G401.6 (cell line): ENCODE data around the gene OR7A5.
"Not testable (repeated sequence)": the region's sequence is repeated elsewhere in the genome, so short reads cannot be mapped to it uniquely, and the experiment has no call there.

Source experiments
- FAIRE-seq: peaks from 2 replicates; lab custom pipeline; 2012; peaks lifted over from hg19 to GRCh38; lab: Jason Lieb, UNC

The OR7A5 gene

GRCh38 chr19:14784730-14785101, 50.3 kb downstream of the OR7A5 start:
- not testable (repeated sequence) for FAIRE-seq

GRCh38 chr19:14783410-14783998, 51.5 kb downstream of the OR7A5 start:
- not testable (repeated sequence) for FAIRE-seq

- no peak for FAIRE-seq
Observed at GRCh38 chr19:14782626-14783409, 52.2 kb downstream of the OR7A5 start.

- not testable (repeated sequence) for FAIRE-seq
Observed at GRCh38 chr19:14781713-14782536, 53.1 kb downstream of the OR7A5 start.

GRCh38 chr19:14780622-14781225, 54.3 kb downstream of the OR7A5 start:
- not testable (repeated sequence) for FAIRE-seq

GRCh38 chr19:14779151-14779550, 55.8 kb downstream of the OR7A5 start:
- no peak for FAIRE-seq

- FAIRE-seq = not testable (repeated sequence)
Observed at GRCh38 chr19:14778110-14778845, 56.7 kb downstream of the OR7A5 start, which contains the start of gene ADGRE2. TSS of gene ADGRE2 (minus strand) at chr19:14778560. CDS start at chr19:14776756, 1,804 bp downstream.

- not testable (repeated sequence) for FAIRE-seq
Observed at GRCh38 chr19:14777645-14778044, 57.3 kb downstream of the OR7A5 start.
